Measurements from ENCODE around the gene DPYD.

Gene DPYD

GRCh38 chr1:97164276-97164639 lies 756.6 kb downstream of the DPYD start:
- H3K4me3 ChIP-seq (replicated peaks; ENCODE audit: low read depth, low read length), result no peak overlapping the region
- DNase-seq (ENCODE audit: extremely low read depth, low read depth), result no peak
- no peak for TF ChIP-seq CTCF (IDR thresholded peaks at IDR 0.05; ENCODE audit: low read depth, low read length, missing control alignments)

GRCh38 chr1:97163591-97164275 lies 757.1 kb downstream of the DPYD start:
- no peak for DNase-seq (ENCODE audit: extremely low read depth, low read depth)
- no peak overlapping the region for H3K4me3 ChIP-seq (replicated peaks; ENCODE audit: low read depth, low read length)
- TF ChIP-seq CTCF (IDR thresholded peaks at IDR 0.05; ENCODE audit: low read depth, low read length, missing control alignments), result no peak

GRCh38 chr1:97160818-97161217 lies 760.0 kb downstream of the DPYD start:
- DNase-seq (ENCODE audit: extremely low read depth, low read depth), result no peak
- no peak overlapping the region for H3K4me3 ChIP-seq (replicated peaks; ENCODE audit: low read depth, low read length)
- TF ChIP-seq CTCF (IDR thresholded peaks at IDR 0.05; ENCODE audit: low read depth, low read length, missing control alignments), result no peak

- DNase-seq (ENCODE audit: extremely low read depth, low read depth), result no peak
- no peak overlapping the region for H3K4me3 ChIP-seq (replicated peaks; ENCODE audit: low read depth, low read length)
- no peak for TF ChIP-seq CTCF (IDR thresholded peaks at IDR 0.05; ENCODE audit: low read depth, low read length, missing control alignments)
Measured at GRCh38 chr1:97159342-97159741, 761.5 kb downstream of the DPYD start.

GRCh38 chr1:97158691-97159096 lies 762.1 kb downstream of the DPYD start:
- no peak for TF ChIP-seq CTCF (IDR thresholded peaks at IDR 0.05; ENCODE audit: low read depth, low read length, missing control alignments)
- no peak overlapping the region for H3K4me3 ChIP-seq (replicated peaks; ENCODE audit: low read depth, low read length)
- DNase-seq (ENCODE audit: extremely low read depth, low read depth), result no peak

- TF ChIP-seq CTCF (IDR thresholded peaks at IDR 0.05; ENCODE audit: low read depth, low read length, missing control alignments), result no peak
- DNase-seq (ENCODE audit: extremely low read depth, low read depth), result no peak
- H3K4me3 ChIP-seq (replicated peaks; ENCODE audit: low read depth, low read length), result no peak overlapping the region
Measured at GRCh38 chr1:97157991-97158390, 762.8 kb downstream of the DPYD start.

GRCh38 chr1:97151651-97152050 lies 769.2 kb downstream of the DPYD start:
- no peak for TF ChIP-seq CTCF (IDR thresholded peaks at IDR 0.05; ENCODE audit: low read depth, low read length, missing control alignments)
- H3K4me3 ChIP-seq (replicated peaks; ENCODE audit: low read depth, low read length), result no peak overlapping the region
- DNase-seq (ENCODE audit: extremely low read depth, low read depth), result no peak

Measured in HFF-Myc (cell line).